ENCODE results near the gene RACGAP1.

RACGAP1 gene

GRCh38 chr12:49944046-49944445 lies 81.2 kb downstream of the RACGAP1 start:
- DNase-seq (ENCODE audit: low spot score) (no peak), FAIRE-seq (no peak)

GRCh38 chr12:49943625-49943960 lies 81.7 kb downstream of the RACGAP1 start:
- no peak for FAIRE-seq

GRCh38 chr12:49942921-49943624 lies 82.2 kb downstream of the RACGAP1 start:
- no peak for FAIRE-seq
- DNase-seq (ENCODE audit: low spot score), result no peak

More at GRCh38 chr12:49943625-49943960, 81.7 kb downstream of the RACGAP1 start:
- DNase-seq (ENCODE audit: low spot score), result no peak

- DNase-seq (ENCODE audit: low spot score) (no peak), FAIRE-seq (no peak)
These were observed 82.8 kb downstream of the RACGAP1 start for GRCh38 chr12:49942512-49942893.

GRCh38 chr12:49941556-49942511 lies 83.5 kb downstream of the RACGAP1 start:
- DNase-seq (ENCODE audit: low spot score), result no peak
- FAIRE-seq, result no peak

- no peak for FAIRE-seq
These were observed 85.6 kb downstream of the RACGAP1 start for GRCh38 chr12:49939707-49940106.

GRCh38 chr12:49939307-49939706 lies 86.0 kb downstream of the RACGAP1 start:
- no peak for FAIRE-seq
- DNase-seq (ENCODE audit: low spot score), result no peak

More at GRCh38 chr12:49939707-49940106, 85.6 kb downstream of the RACGAP1 start:
- DNase-seq (ENCODE audit: low spot score), result no peak

Data from RCC 7860 (cell line).